Measurements from ENCODE around the gene ARHGEF25.

- TF ChIP-seq CTCF (IDR thresholded peaks at IDR 0.05): no peak
- no peak for TF ChIP-seq ZFX (IDR thresholded peaks at IDR 0.05; ENCODE audit: borderline replicate concordance)
These were observed 6.7 kb upstream of the ARHGEF25 start, which contains the start of gene DTX3 for GRCh38 chr12:57604454-57604991.
